ENCODE measurements around the gene GSPT1.
"Not testable (repeated sequence)": the region's sequence is repeated elsewhere in the genome, so short reads cannot be mapped to it uniquely, and the experiment has no call there.

The GSPT1 gene

GRCh38 chr16:11851294-11852091, 64.3 kb downstream of the GSPT1 start, which contains the start of gene RSL1D1:
TSS of gene RSL1D1 (minus strand) at chr16:11851542. CDS start at chr16:11851512, 30 bp downstream.
- DNase-seq: peak; percentile 91

- no peak for DNase-seq
Measured at GRCh38 chr16:11848842-11849241, 66.9 kb downstream of the GSPT1 start.

GRCh38 chr16:11844499-11844898, 71.3 kb downstream of the GSPT1 start:
- DNase-seq: no peak

GRCh38 chr16:11843861-11844260, 71.9 kb downstream of the GSPT1 start:
- no peak for DNase-seq

GRCh38 chr16:11843206-11843605, 72.5 kb downstream of the GSPT1 start:
- no peak for DNase-seq

- DNase-seq: no peak
Measured at GRCh38 chr16:11841026-11841425, 74.7 kb downstream of the GSPT1 start.

GRCh38 chr16:11836650-11837244, 79.0 kb downstream of the GSPT1 start:
- DNase-seq: no peak

- no peak for DNase-seq
Measured at GRCh38 chr16:11835891-11836649, 79.7 kb downstream of the GSPT1 start.

- DNase-seq: no peak
Measured at GRCh38 chr16:11835309-11835708, 80.4 kb downstream of the GSPT1 start.

- DNase-seq: no peak
Measured at GRCh38 chr16:11833951-11834695, 81.6 kb downstream of the GSPT1 start.

- DNase-seq: no peak
Measured at GRCh38 chr16:11828696-11829095, 87.1 kb downstream of the GSPT1 start.

GRCh38 chr16:11825520-11826165, 90.1 kb downstream of the GSPT1 start:
- not testable (repeated sequence) for DNase-seq

- no peak for DNase-seq
Measured at GRCh38 chr16:11824362-11824761, 91.4 kb downstream of the GSPT1 start.

GRCh38 chr16:11823645-11824044, 92.1 kb downstream of the GSPT1 start:
- not testable (repeated sequence) for DNase-seq

- DNase-seq: no peak
Measured at GRCh38 chr16:11819798-11820197, 96.0 kb downstream of the GSPT1 start.

- not testable (repeated sequence) for DNase-seq
Measured at GRCh38 chr16:11818970-11819369, 96.8 kb downstream of the GSPT1 start.
